NCI-H2171 treated with DMSO at 0.1 percent for 48 hours (cell line): Measurements from ENCODE around the gene VSIG10L.

ENCODE experiments used
- DNase-seq: peaks from one replicate; lab custom pipeline; 2025; lab: John Stamatoyannopoulos, UW

Gene VSIG10L

GRCh38 chr19:51341976-51342580 is at the start of gene VSIG10L:
VSIG10L (minus strand) TSS chr19:51342139; CDS start chr19:51342124, 15 bp downstream.
- no peak for DNase-seq

- DNase-seq, result no peak
Measured at GRCh38 chr19:51391073-51391611, 49.2 kb upstream of the VSIG10L start.

- no peak for DNase-seq
Measured at GRCh38 chr19:51389143-51389542, 47.2 kb upstream of the VSIG10L start.

- DNase-seq, result no peak
Measured at GRCh38 chr19:51387924-51388389, 46.0 kb upstream of the VSIG10L start, which contains the start of gene LIM2. LIM2 (minus strand) TSS chr19:51387974; CDS start chr19:51387443, 531 bp downstream.

- DNase-seq, result no peak
Measured at GRCh38 chr19:51386882-51387520, 45.1 kb upstream of the VSIG10L start.

GRCh38 chr19:51382004-51382403 is 40.1 kb upstream of the VSIG10L start:
- no peak for DNase-seq

- no peak for DNase-seq
Measured at GRCh38 chr19:51380379-51380778, 38.4 kb upstream of the VSIG10L start.

- DNase-seq, result no peak
Measured at GRCh38 chr19:51377422-51377821, 35.5 kb upstream of the VSIG10L start.

GRCh38 chr19:51375504-51376221 is 33.7 kb upstream of the VSIG10L start:
- no peak for DNase-seq

GRCh38 chr19:51372649-51373504 is 30.9 kb upstream of the VSIG10L start, which contains the start of gene NKG7:
NKG7 (minus strand) TSS chr19:51372654; CDS start chr19:51372535, 119 bp downstream.
- DNase-seq, result no peak

- no peak for DNase-seq
Measured at GRCh38 chr19:51372021-51372648, 30.2 kb upstream of the VSIG10L start.

- no peak for DNase-seq
Measured at GRCh38 chr19:51371186-51371690, 29.3 kb upstream of the VSIG10L start.

- DNase-seq, result no peak
Measured at GRCh38 chr19:51370230-51370629, 28.3 kb upstream of the VSIG10L start.

GRCh38 chr19:51368366-51369282 is 26.7 kb upstream of the VSIG10L start, which contains the start of gene CLDND2:
CLDND2 (minus strand) TSS chr19:51369003; CDS start chr19:51368577, 426 bp downstream.
- no peak for DNase-seq

GRCh38 chr19:51367565-51368365 is 25.8 kb upstream of the VSIG10L start:
- DNase-seq, result peak; percentile 98

GRCh38 chr19:51367255-51367564 is 25.3 kb upstream of the VSIG10L start:
- DNase-seq, result no peak

- DNase-seq, result peak; percentile 96
Measured at GRCh38 chr19:51366389-51367254, 24.7 kb upstream of the VSIG10L start.

- DNase-seq, result no peak
Measured at GRCh38 chr19:51365965-51366388, 24.0 kb upstream of the VSIG10L start, which contains the start of gene ETFB. ETFB (minus strand) TSS chr19:51366388; CDS start chr19:51366326, 62 bp downstream.
